Keratinocyte (primary cell): ENCODE measurements around the gene HIVEP1.

Source experiments
- EZH2 ChIP-seq: IDR thresholded peaks from one replicate; pipeline ENCODE4 v1.6.1; 2012; ENCODE audit warnings: inconsistent platforms, mild to moderate bottlenecking, low read length, moderate library complexity
- TF ChIP-seq, protein P1 (sequence below), 3 experiments: IDR thresholded peaks in 1 of 3; conservative IDR thresholded peaks in 1 of 3; optimal IDR thresholded peaks in 1 of 3; 2 replicates in 2 of 3; 3 replicates in 1 of 3; pipeline versions ENCODE3 to v1.5.1; 2011; ENCODE audit warnings: low read length in 3 of 3, mild to moderate bottlenecking in 3 of 3, moderate library complexity in 2 of 3, control low read depth in 1 of 3, inconsistent platforms in 1 of 3; ENCODE audit not compliant: insufficient read depth in 2 of 3; ENCODE audit errors: extremely low read depth in 1 of 3

DNA sequence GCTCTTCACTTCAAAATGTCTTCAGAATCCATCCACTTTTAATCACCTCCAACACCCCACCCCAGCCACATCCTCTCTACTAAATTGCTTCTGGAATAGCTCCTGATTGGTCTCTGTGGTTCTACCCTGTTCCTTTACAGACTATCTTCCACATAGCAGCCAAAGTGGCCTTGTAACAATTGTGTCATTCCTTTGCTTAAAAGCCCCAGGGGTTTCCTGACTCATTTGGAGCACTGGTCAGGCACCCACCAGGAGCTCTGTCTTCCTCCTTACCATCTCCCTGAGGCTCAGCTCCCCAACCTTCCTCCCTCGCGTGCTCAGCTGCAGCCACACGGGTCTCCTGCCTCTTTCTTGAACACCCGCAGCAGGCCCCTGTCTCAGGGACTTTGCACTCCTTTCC, 126.8 kb downstream of the HIVEP1 start:
- TF ChIP-seq, protein P1, sequence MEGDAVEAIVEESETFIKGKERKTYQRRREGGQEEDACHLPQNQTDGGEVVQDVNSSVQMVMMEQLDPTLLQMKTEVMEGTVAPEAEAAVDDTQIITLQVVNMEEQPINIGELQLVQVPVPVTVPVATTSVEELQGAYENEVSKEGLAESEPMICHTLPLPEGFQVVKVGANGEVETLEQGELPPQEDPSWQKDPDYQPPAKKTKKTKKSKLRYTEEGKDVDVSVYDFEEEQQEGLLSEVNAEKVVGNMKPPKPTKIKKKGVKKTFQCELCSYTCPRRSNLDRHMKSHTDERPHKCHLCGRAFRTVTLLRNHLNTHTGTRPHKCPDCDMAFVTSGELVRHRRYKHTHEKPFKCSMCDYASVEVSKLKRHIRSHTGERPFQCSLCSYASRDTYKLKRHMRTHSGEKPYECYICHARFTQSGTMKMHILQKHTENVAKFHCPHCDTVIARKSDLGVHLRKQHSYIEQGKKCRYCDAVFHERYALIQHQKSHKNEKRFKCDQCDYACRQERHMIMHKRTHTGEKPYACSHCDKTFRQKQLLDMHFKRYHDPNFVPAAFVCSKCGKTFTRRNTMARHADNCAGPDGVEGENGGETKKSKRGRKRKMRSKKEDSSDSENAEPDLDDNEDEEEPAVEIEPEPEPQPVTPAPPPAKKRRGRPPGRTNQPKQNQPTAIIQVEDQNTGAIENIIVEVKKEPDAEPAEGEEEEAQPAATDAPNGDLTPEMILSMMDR (optimal IDR thresholded peaks at IDR 0.05 in 1 of 3, IDR thresholded peaks at IDR 0.05 in 1 of 3, conservative IDR thresholded peaks at IDR 0.05 in 1 of 3; ENCODE audit: extremely low read depth in 1 of 3, insufficient read depth in 2 of 3, low read length in 3 of 3): no peak
- no peak for TF ChIP-seq EZH2
